RKO (cell line): ENCODE results near the gene NUMBL.
"Not testable (repeated sequence)": the region's sequence is repeated elsewhere in the genome, so short reads cannot be mapped to it uniquely, and the experiment has no call there.

ENCODE experiments used
- DNase-seq: peaks from one replicate; pipeline ENCODE4 v3.0.0-alpha.2; 2016; ENCODE audit warnings: low spot score

NUMBL gene

DNA sequence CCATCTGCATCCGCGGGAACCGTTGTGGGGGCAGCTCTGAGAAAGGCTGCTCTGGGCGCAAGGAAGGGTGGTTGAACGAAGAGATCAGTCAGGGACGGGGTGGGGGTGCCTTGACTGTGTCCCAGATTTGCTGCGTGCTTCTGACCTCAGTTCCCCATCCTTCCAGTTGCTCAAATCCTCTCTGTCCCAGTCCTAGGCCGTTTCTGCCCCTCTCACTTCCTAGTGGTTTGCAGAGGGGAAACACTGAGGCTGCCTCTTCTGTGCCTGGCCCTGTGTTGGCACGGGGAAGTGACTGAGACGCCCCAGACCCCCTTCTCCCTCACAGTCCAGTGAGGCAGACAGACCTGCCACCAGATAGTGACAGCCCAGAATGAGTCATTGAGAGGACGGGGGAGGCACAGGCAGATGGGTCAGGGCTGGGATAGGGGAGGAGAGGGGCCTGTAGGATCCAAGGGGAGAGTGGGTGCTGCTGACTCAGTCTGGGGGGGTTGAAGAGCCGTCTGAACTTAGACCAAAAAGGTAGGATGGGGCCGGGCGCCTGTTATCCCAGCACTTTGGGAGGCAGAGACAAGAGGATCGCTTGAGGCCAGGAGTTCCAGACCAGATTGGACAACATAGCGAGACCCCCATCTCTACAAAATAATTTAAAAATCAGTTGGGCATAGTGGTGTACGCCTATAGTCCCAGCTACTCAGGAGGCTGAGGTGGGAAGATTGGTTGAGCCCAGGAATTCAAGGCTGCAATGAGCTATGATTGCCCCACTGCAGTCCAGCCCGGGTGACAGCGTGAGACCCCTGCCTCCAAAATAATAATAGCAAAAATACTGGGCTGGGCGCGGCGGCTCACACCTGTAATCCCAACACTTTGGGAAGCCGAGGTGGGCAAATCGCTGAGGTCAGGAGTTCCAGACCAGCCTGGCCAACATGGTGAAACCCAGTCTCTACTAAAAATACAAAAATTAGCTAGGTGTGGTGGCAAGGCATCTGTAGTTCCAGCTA lies 26.5 kb downstream of the NUMBL start:
- no peak for DNase-seq

DNA sequence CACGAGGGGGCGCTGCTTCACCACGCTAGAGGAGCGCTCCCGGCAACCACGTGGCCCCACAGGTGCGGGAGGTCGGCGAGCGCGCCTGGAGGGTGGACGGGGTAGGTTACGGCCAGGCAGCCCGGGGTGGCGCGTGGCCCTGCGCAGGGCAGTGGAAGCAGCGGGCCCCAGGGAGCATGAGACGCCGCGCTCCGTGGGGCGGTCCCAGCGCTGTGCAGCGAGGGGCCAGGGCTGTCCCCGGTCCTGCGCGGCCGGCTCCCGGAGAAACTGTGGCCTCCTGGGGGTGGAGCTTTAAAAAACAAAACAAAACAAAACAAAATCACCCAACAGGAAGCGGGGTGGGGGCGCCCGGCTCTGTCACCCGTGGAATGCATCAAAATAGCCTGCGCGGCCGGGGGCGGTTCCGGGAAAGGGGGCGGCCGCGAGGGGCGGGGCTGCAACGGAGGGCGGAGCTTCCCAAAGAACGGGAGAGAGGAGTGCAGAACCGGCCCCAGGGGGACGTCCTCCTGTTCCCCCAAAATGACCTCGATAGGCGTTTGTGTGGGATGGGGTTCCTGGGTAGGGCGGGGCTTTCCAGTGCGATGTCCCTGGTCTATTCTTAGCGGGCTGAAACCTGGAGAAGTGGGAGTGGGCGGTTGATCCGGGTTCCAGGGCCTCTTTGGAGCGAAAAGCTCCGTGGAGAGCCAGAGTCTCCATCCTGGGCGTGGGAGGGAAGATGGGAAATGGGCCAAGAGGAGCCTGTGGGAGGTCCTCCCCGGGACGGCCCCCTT lies 27.3 kb downstream of the NUMBL start:
- DNase-seq: peak; percentile 83

DNA sequence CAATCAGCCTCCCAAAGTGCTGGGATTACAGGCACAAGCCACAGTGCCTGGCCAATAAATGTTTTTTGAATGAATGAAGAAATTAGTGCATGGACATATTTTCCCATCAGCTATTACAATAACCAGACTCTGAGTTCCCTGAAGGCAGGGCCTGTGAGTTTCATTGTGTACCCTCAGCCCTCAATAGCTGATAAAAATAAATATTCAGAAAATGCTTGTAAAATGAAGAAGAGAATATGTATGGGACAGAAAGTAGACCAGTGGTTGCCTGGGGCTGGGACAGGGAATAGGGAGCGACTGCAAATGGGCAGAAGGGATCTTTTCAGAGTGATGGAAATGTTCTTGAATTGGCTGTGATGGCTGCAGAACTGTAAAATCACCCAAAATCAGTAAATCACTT lies 28.8 kb downstream of the NUMBL start:
- no peak for DNase-seq

DNA sequence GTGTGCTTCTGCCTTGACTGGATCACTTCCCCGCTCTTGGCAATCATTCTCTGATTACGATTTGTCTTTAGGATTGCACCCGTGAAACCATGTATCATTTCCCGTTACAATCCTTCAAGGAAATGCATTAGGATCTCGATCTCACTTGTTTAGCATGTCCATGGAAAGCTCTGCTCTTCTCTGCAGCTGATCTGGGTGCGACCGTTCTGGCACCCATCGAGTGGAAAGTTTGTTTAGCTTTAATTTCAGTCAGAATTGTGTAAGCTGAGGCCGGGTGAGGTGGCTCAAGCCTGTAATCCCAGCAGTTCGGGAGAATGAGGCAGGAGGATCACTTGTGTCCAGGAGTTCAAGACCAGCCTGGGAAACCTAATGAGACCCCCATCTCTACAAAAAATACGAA lies 30.9 kb downstream of the NUMBL start:
- DNase-seq: no peak

DNA sequence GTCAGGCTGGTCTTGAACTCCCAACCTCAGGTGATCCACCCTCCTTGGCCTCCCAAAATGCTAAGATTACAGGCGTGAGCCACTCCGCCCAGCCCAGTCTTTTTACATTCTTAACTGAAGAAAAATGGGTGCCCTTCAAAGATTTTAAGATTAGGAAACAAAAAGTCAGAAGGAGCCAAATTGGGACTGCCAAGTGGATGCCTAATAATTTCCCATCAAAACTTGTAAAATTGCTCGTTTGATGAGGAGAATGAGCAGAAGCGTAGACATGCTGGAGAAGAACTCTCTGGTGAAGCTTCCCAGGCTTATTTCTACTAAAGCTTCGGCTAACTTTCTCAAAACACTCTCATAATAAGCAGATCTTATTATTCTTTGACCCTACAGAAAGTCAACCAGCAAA lies 31.3 kb downstream of the NUMBL start:
- no peak for DNase-seq

DNA sequence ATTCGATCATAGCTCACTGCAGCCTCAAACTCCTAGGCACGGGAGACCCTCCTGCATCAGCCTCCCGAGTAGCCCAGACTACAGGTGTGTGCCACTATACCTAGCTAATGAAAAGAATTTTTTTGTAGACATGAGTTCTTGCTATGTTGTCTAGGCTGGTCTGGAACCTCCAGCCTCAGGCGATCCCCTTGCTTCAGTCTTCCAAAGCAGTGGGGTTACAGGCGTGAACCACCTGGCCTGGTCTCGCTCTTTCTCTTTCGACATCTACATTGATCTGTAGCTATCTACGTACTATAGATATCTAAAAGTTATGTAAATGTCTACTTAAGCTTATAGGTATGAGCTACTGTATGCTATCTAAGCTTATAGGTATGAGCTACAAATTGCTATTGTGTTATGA lies 32.4 kb downstream of the NUMBL start:
- no peak for DNase-seq

DNA sequence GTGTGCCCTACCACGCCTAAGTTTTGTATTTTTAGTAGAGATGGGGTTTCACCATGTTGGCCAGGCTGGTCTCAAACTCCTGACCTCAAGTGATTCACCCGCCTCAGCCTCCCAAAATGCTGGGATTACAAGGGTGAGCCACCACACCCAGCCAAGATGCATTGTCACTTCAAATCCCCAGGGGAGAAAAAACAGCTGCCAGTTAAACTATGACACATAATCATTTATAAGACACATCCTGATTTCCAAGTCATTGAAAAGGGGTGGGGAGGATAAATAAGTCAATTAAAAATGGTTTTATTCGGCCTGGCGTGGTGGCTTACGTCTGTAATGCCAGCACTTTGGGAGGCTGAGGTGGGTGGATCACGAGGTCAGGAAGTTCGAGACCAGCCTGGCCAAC lies 34.8 kb downstream of the NUMBL start:
- DNase-seq: not testable (repeated sequence)

DNA sequence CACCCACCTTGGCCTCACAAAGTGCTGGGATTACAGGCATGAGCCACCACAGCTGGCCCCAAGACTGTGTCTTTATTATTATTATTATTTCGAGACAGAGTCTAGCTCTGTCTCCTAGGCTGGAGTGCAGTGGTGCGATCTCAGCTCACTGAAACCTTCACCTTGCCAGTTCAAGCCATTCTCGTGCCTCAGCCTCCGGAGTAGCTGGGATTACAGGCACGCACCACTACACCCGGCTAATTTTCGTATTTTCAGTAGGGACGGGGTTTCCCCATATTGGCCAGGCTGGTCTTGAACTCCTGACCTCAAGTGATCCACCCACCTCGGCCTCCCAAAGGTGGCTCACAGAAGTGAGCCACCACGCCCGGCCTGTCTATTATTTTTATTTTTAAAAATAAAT lies 38.1 kb downstream of the NUMBL start:
- not testable (repeated sequence) for DNase-seq

DNA sequence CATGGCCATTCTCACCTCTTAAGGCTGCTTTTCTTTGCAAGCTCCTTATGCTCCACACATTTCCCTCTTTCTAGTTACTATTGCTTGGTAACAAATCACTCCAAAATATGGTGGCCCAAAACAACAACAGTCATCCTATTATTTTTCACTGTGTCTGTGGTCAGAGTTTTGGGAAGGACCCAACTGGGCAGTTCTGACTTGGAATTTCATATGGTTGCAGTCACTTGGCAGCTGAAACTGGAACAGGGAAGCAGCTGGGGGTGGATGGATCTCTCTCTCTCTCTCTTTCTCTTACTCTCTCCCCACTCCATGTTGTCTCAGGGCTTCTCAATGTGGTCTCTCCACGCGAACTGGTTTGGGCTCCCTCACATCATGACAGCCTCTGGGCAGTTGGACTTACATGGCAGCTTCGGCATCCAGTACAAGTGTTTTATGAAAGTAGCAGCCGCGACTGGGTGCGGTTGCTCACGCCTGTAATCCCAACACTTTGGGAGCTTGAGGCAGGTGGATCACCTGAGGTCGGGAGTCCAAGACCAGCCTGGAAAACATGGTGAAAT lies 39.6 kb downstream of the NUMBL start:
- DNase-seq: no peak

DNA sequence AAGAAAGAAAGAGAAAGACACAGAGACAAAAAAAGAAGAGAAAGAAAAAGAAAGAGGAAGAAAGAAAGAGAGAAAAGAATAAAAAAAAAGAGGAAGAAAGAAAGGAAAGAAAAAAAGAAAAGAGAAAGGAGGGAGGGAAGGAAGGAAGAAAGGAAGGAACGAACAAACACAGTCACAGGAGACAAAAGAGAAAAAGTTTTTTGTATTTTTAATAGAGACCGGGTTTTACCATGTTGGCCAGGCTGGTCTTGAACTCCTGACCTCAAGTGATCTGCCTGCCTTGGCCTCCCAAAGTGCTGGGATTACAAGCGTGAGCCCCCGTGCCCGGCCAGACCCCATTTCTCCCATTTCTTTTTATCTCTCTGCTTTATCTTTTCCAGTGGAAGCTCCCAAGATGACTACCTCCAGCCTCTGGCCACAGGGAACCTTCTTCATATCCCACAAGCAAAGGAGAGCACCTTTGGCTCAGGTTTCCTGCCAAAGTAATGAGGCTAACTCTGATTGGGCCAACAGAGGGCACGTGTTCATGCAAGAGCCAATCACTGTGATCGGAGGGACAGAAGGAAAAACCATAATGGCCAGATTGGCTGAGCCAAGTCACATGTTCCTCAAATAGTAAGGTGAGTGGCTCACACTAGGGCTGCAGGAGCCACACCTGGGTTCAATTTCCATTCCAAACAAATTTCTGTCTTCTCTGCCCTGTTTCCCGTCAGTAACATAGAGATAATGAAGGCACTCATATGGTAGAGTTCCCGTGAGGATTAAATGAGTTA lies 40.4 kb downstream of the NUMBL start:
- DNase-seq: not testable (repeated sequence)

DNA sequence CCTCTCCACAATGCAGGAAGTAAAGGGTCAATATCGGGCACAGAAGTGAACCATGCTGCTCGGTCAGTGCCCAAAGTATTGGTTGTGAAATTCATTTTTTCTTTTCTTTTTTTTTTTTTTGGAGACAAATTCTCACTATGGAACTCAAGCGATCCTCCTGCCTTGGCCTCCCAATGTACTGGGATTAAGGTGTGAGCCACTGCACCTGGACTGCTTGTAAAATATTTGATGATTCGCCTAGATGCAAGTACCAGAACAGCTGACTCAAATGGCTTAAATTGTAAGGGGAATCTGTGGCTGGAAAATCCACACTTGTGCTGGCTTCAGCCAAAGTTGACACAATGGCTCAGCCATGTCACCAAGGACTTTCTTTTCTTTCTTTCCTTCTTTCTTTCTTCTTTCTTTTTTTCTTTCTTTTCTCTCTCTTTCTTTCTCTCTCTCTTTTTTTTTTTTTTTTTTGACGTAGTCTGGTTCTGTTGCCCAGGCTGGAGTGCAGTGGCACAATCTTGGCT lies 43.7 kb downstream of the NUMBL start:
- no peak for DNase-seq

DNA sequence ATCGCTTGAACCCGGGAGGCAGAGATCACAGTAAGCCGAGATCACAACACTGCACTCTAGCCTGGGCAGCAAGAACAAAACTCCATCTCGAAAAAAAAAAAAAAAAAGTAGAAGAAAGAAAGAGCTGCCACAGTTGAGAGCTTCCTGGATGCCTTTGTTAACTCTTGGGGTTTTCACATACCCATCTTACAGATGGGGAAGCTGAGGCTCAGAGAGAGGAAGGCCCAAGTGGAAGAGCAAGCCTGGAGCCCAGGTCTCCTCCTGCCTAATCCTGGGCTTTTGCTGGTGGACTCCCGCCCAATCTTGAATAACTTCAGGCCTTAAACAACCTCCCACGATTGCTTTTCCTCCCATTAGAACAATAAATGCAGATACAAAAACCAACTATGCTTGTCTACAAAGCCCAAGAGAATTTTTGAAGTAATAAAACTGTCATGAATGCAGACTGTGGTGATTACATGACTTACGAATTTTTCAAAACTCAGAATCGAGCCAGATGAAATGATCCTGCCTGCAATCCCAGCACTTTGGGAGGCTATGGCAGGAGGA lies 47.6 kb downstream of the NUMBL start:
- DNase-seq: no peak

DNA sequence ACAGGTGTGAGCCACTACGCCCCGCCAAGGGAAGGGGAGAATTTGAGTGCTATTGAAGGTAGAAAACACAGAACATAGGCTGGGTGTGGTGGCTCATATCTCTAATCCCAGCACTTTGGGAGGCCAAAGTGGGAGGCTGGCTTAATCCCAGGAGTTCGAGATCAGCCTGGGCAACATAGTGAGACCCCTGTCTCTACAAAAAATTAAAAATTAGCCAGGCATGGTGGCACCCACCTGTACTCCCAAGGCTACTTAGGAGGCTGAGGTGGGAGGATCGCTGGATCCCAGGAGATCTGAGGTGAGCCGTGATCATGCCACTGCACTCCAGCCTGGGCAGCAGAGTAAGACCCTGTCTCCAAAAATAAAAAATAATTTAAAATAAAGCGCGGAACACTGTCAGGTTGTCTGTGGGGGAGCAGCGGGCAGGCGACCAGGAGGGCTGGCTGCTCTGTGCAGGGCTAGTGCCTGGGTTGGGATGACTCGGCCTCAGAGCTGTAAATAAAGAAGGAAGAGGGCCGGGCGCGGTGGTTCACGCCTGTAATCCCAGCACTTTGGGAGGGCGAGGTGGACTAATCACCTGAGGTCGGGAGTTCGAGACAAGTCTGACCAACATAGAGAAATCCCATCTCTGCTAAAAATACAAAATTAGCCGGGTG lies 48.3 kb downstream of the NUMBL start:
- DNase-seq: no peak

DNA sequence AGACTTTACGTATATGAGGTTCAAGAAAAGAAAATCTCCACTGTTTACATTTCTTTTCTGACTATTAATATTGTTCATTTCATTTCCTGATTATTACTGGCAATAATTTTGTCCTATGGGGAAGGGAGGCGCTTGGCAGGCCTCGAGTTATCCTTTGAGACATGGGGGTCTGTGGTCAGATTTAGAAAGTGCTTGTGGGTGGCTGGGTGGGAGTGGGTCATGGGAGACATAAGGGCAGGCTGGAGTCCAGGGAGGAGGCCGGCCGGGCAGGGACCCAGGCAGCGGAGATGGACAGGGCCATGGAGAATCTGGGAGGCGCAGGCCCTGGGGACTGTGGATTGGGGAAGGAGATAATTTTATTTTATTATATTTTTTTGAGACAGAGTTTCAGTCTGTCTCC lies 49.2 kb downstream of the NUMBL start:
- no peak for DNase-seq

DNA sequence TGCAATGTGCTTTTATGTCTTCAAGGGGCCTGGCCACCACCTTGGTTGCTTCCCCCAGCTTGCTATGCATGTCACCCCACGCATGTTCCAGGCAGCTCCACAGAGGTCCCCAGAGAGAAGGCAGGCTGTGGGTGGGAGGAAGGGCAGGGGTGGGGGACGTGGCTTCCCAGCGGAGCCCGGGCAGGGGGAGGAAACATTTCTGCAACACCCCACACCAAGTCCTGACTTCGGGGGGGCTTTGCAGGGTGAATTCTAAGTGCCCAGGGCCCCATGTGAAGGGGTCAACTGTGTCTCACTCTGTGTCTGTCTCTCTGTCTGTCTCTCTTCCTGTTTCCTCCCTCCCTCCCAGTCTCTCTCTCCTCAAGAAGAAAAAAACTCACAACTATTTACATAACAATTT lies 49.7 kb downstream of the NUMBL start:
- DNase-seq: no peak

DNA sequence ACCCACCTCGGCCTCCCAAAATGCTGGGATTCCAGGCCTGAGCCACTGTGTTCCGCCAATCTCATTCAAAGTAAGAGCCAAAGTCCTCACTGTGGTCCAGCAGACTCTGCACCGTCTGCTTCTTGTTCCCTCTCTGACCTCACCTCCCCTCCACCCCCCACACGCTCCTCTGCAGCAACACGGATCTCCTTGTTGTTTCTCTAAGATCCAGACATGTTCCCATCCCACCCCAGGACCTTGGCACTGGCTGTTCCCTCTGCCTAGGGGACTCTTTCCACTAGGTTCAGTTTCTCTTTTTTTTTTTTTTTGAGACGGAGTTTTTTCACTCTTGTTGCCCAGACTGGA lies 50.8 kb downstream of the NUMBL start:
- no peak for DNase-seq

DNA sequence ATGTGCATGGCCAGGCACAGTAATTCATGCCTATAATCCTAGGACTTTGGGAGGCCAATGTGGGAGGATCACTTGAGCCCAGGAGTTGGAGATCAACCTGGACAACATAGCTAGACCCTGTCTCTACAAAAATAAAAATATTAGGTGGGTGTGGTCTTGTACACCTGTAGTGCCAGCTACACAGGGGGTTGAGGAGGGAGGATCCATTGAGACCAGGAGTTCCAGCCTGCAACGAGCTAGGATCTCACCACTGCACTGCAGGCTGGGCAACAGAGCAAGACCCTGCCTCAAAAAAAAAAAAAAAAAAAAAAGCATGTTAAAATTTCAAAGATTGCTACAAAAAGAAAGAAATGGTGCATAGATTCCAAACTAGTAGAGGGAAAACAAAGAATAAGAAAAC lies 52.1 kb downstream of the NUMBL start:
- DNase-seq: no peak

DNA sequence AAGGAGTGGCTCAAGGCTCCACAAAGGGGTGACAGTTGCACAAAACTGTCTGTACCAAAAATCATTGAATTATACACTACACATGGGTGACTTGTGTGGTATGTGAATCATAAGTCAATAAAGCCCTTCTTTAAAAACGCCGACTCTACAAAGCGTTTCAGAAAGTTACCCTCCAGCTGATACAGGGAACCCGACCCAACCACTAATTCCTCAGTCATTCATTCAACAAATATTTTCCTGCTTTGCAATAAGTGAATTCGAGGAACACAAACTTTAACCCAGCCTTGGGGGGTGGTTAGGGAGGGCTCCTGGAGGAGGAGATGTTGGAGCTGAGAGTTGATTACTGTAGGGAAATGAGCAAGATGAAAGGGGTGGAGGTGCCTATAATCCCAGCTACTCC lies 57.2 kb downstream of the NUMBL start:
- DNase-seq: no peak

DNA sequence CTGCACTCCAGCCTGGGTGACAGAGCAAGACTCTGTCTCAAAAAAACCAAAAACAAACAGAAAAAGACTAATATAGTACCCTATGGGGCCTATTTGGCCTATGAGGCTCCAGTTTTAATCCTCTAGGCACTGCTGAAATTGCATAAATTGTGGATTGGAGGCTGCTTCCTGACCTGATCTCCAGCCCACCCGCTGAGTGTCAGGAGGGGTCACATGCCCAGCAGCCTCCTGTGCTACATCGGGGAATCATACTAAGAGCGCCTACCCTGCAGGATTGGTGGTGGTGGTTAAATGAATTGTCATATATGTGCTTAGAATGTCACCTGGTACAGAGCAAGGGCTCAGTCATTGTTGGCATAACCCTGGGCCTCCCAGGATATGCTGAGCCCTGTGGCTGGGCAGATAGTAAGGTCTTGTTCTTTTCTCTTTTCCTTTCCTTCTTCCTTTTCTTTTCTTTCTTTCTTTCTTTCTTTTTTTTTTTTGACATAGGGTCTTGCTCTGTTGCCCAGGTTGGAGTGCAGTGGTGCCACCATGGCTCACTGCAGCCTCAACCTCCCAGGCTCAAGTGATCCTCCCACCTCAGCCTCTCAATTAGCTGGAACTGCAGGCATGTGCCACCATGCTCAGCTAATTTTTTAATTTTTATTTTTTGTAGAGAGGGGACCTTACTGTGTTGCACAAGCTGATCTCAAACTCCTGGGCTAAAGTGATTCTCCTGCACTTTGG lies 58.0 kb downstream of the NUMBL start:
- no peak for DNase-seq

DNA sequence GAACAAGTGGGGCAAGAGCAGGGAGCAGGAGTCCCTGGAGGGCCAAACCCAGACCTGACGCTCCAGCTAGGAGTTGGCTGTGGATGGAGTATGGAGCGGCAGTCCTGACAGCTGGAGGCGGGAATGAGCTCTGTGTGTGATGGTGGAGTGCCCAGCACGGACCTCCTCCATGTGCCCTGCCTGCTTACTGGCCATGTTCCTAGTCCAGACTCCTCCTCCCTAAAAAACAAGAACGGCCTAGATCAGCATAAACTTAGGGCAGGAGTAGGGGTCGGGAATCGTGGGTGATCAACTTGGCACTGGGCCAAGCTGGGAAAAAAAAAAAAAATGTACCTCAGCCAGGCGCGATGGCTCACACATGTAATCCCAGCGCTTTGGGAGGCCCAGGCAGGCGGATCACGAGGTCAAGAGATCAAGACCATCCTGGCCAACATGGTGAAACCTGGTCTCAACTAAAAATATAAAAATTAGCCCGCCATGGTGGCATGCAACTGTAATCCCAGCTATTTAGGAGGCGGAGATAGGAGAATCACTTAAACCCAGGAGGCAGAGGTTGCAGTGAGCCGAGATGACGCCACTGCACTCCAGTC lies 59.8 kb downstream of the NUMBL start:
- DNase-seq: no peak
